Activated CD4-positive, alpha-beta memory T cell treated with anti-CD3 and anti-CD28 coated beads for 36 hours (primary cell): ENCODE results near the gene GSK3B. TPM values are rescaled to one million over a fixed set of nuclear protein-coding genes. Genes with fewer than 3 reads are reported as not detected.
"Not testable (repeated sequence)": the region's sequence is repeated elsewhere in the genome, so short reads cannot be mapped to it uniquely, and the experiment has no call there.

Experiments used
- CTCF ChIA-PET: fragments of 350-600 bp; sonication (Branson Sonifier 250); formaldehyde crosslinking; loops from one replicate; lab custom pipeline; 2021; ENCODE audit warnings: antibody characterized with exemption, inconsistent platforms; lab: Charles Lee
- POLR2A ChIA-PET: fragments of 350-600 bp; sonication (Branson Sonifier 250); formaldehyde crosslinking; loops from one replicate; lab custom pipeline; 2021; ENCODE audit warnings: antibody characterized with exemption; lab: Charles Lee
- DNase-seq: peaks from one replicate; pipeline ENCODE4 v3.0.0-alpha.2; 2020
- H3K27ac Mint-ChIP-seq: one replicate; pipeline ENCODE4 v1.8.0; 2021; ENCODE audit warnings: mixed read lengths
- H3K27me3 Mint-ChIP-seq: one replicate; pipeline ENCODE4 v1.8.0; 2021; ENCODE audit warnings: mixed read lengths
- H3K36me3 Mint-ChIP-seq: one replicate; pipeline ENCODE4 v1.8.0; 2021; ENCODE audit warnings: mixed read lengths
- H3K4me1 Mint-ChIP-seq: one replicate; pipeline ENCODE4 v1.8.0; 2021; ENCODE audit warnings: low read depth, mixed read lengths
- H3K4me3 Mint-ChIP-seq: one replicate; pipeline ENCODE4 v1.8.0; 2021; ENCODE audit warnings: mild to moderate bottlenecking, mixed read lengths
- H3K9me3 Mint-ChIP-seq: one replicate; pipeline ENCODE4 v1.8.0; 2021; ENCODE audit warnings: mixed read lengths
- intact Hi-C: fragments of 100-400 bp; cut with micrococcal nuclease; formaldehyde crosslinking; loops from one replicate; pipeline ENCODE4 v1.15.1; 2023
- total RNA-seq, 2 experiments: library from RNA; stranded (reverse); gene quantifications; one replicate each; pipeline ENCODE4 v1.2.3, GENCODE V29; 2021

Gene GSK3B
- total RNA-seq, 2 experiments from 2014 or later, result 25.5 to 27.1 TPM

- Mint-ChIP-seq H3K4me1 (peaks cover 35% of the 10 kb centered on the region), H3K36me3 (peaks cover 50% of the 10 kb centered on the region), H3K9me3 (peaks cover 45% of the 10 kb centered on the region)
- H3K4me3 Mint-ChIP-seq, H3K27ac Mint-ChIP-seq, CTCF ChIA-PET, intact Hi-C loops, POLR2A ChIA-PET, DNase-seq, H3K27me3 Mint-ChIP-seq: not testable (repeated sequence)
Measured at GRCh38 chr3:119986812-119987211, 107.4 kb downstream of the GSK3B start.

- Mint-ChIP-seq H3K36me3 (peaks cover 51% of the 10 kb centered on the region), H3K27ac (no peak overlapping the region), H3K4me3 (no peak overlapping the region), H3K27me3 (no peaks in the 10 kb centered on the region), H3K9me3 (peaks cover 33% of the 10 kb centered on the region), H3K4me1 (peaks cover 32% of the 10 kb centered on the region)
- no peak for DNase-seq
- intact Hi-C loops, result no loop called here
- ChIA-PET CTCF (no interaction called here), POLR2A (no interaction called here)
Measured at GRCh38 chr3:119981386-119981785, 112.9 kb downstream of the GSK3B start.

- DNase-seq, result no peak
- no peaks in the 10 kb centered on the region for H3K27me3 Mint-ChIP-seq
- H3K4me1 Mint-ChIP-seq, result peaks cover 17% of the 10 kb centered on the region
- peaks cover 29% of the 10 kb centered on the region for H3K36me3 Mint-ChIP-seq
- no peak overlapping the region for H3K27ac Mint-ChIP-seq
- ChIA-PET CTCF (no interaction called here), POLR2A (no interaction called here)
- H3K4me3 Mint-ChIP-seq, result no peak overlapping the region
- H3K9me3 Mint-ChIP-seq, result peaks cover 7% of the 10 kb centered on the region
- intact Hi-C loops, result no loop called here
Measured at GRCh38 chr3:119978554-119979208, 115.6 kb downstream of the GSK3B start.

- peaks cover 14% of the 10 kb centered on the region for H3K4me1 Mint-ChIP-seq
- H3K27me3 Mint-ChIP-seq, result no peaks in the 10 kb centered on the region
- no peak overlapping the region for H3K4me3 Mint-ChIP-seq
- peaks cover 20% of the 10 kb centered on the region for H3K36me3 Mint-ChIP-seq
- DNase-seq, result no peak
- intact Hi-C loops, result no loop called here
- POLR2A ChIA-PET, result no interaction called here
- no peak overlapping the region for H3K27ac Mint-ChIP-seq
- CTCF ChIA-PET, result no interaction called here
- H3K9me3 Mint-ChIP-seq, result no peaks in the 10 kb centered on the region
Measured at GRCh38 chr3:119977353-119977752, 116.9 kb downstream of the GSK3B start.

GRCh38 chr3:119976214-119976613, 118.0 kb downstream of the GSK3B start:
- intact Hi-C loops, result no loop called here
- POLR2A ChIA-PET, result no interaction called here
- peaks cover 15% of the 10 kb centered on the region for H3K36me3 Mint-ChIP-seq
- no peak overlapping the region for H3K4me3 Mint-ChIP-seq
- H3K27me3 Mint-ChIP-seq, result no peaks in the 10 kb centered on the region
- H3K4me1 Mint-ChIP-seq, result peaks cover 14% of the 10 kb centered on the region
- H3K9me3 Mint-ChIP-seq, result no peaks in the 10 kb centered on the region
- no peak for DNase-seq
- no peak overlapping the region for H3K27ac Mint-ChIP-seq
- CTCF ChIA-PET, result no interaction called here

GRCh38 chr3:119974656-119975055, 119.6 kb downstream of the GSK3B start:
- Mint-ChIP-seq H3K4me1 (peaks cover 19% of the 10 kb centered on the region), H3K36me3 (peaks cover 15% of the 10 kb centered on the region), H3K27me3 (no peaks in the 10 kb centered on the region), H3K9me3 (no peaks in the 10 kb centered on the region), H3K4me3 (no peak overlapping the region), H3K27ac (no peak overlapping the region)
- intact Hi-C loops, result no loop called here
- ChIA-PET CTCF (interaction anchor here (0.5 kb wide), 1 partner anchor 1092 kb away, joined by 3 read pairs; no protein-coding TSS in a partner anchor), POLR2A (no interaction called here)
- DNase-seq, result no peak

- no peaks in the 10 kb centered on the region for H3K27me3 Mint-ChIP-seq
- H3K4me1 Mint-ChIP-seq, result peaks cover 20% of the 10 kb centered on the region
- DNase-seq, result no peak
- CTCF ChIA-PET, result no interaction called here
- H3K4me3 Mint-ChIP-seq, result no peak overlapping the region
- H3K27ac Mint-ChIP-seq, result no peak overlapping the region
- intact Hi-C loops, result no loop called here
- POLR2A ChIA-PET, result no interaction called here
- H3K36me3 Mint-ChIP-seq, result peaks cover 8% of the 10 kb centered on the region
- H3K9me3 Mint-ChIP-seq, result no peaks in the 10 kb centered on the region
Measured at GRCh38 chr3:119973018-119973646, 121.1 kb downstream of the GSK3B start.

GRCh38 chr3:119969759-119970158, 124.5 kb downstream of the GSK3B start:
- peaks cover 6% of the 10 kb centered on the region for H3K36me3 Mint-ChIP-seq
- H3K4me3 Mint-ChIP-seq, result no peak overlapping the region
- no peaks in the 10 kb centered on the region for H3K9me3 Mint-ChIP-seq
- POLR2A ChIA-PET, result interaction anchor here (0.7 kb wide), 1 partner anchor 32 kb away, joined by 3 read pairs; no protein-coding TSS in a partner anchor
- no peak for DNase-seq
- intact Hi-C loops, result no loop called here
- CTCF ChIA-PET, result no interaction called here
- H3K27me3 Mint-ChIP-seq, result no peaks in the 10 kb centered on the region
- H3K4me1 Mint-ChIP-seq, result peaks cover 13% of the 10 kb centered on the region
- no peak overlapping the region for H3K27ac Mint-ChIP-seq

GRCh38 chr3:119967353-119968006, 126.8 kb downstream of the GSK3B start:
- intact Hi-C loops, result no loop called here
- DNase-seq, result no peak
- ChIA-PET POLR2A (no interaction called here), CTCF (no interaction called here)
- Mint-ChIP-seq H3K4me3 (no peak overlapping the region), H3K27ac (no peak overlapping the region), H3K9me3 (peaks cover 2% of the 10 kb centered on the region), H3K4me1 (peaks cover 22% of the 10 kb centered on the region), H3K27me3 (no peaks in the 10 kb centered on the region), H3K36me3 (peaks cover 8% of the 10 kb centered on the region)

GRCh38 chr3:119965692-119966091, 128.6 kb downstream of the GSK3B start:
- no peak for DNase-seq
- ChIA-PET POLR2A (no interaction called here), CTCF (no interaction called here)
- Mint-ChIP-seq H3K27me3 (no peaks in the 10 kb centered on the region), H3K9me3 (peaks cover 2% of the 10 kb centered on the region), H3K4me3 (no peak overlapping the region), H3K4me1 (peaks cover 22% of the 10 kb centered on the region), H3K27ac (no peak overlapping the region), H3K36me3 (peaks cover 6% of the 10 kb centered on the region)
- intact Hi-C loops, result no loop called here

- Mint-ChIP-seq H3K27me3 (no peaks in the 10 kb centered on the region), H3K27ac (no peak overlapping the region), H3K36me3 (peaks cover 6% of the 10 kb centered on the region), H3K4me3 (no peak overlapping the region), H3K4me1 (peaks cover 15% of the 10 kb centered on the region), H3K9me3 (peaks cover 2% of the 10 kb centered on the region)
- no peak for DNase-seq
- CTCF ChIA-PET, result no interaction called here
- POLR2A ChIA-PET, result no interaction called here
- intact Hi-C loops, result no loop called here
Measured at GRCh38 chr3:119964294-119964693, 130.0 kb downstream of the GSK3B start.

GRCh38 chr3:119955972-119956371, 138.3 kb downstream of the GSK3B start:
- Mint-ChIP-seq H3K4me1 (peaks cover 11% of the 10 kb centered on the region), H3K27ac (no peak overlapping the region), H3K4me3 (no peak overlapping the region), H3K27me3 (no peaks in the 10 kb centered on the region), H3K36me3 (peaks cover 4% of the 10 kb centered on the region), H3K9me3 (no peaks in the 10 kb centered on the region)
- ChIA-PET POLR2A (no interaction called here), CTCF (no interaction called here)
- no peak for DNase-seq
- intact Hi-C loops, result no loop called here
